KMS-11 (cell line): Measurements from ENCODE around the gene MALL.

Experiments used
- H2AFZ ChIP-seq: fragments of 200-600 bp; sonication (generic); 2 replicates; pipeline ENCODE4 v1.6.1; 2016; ENCODE audit warnings: antibody characterized with exemption, mixed run types, low read depth
- H3K27ac ChIP-seq: fragments of 200-600 bp; sonication (generic); 2 replicates; pipeline ENCODE4 v1.6.1; 2016; ENCODE audit warnings: mild to moderate bottlenecking, mixed run types
- H3K27me3 ChIP-seq: fragments of 200-600 bp; sonication (generic); 2 replicates; pipeline ENCODE4 v1.6.1; 2017; ENCODE audit warnings: mild to moderate bottlenecking, low read depth, mixed run types, moderate library complexity; ENCODE audit not compliant: insufficient read depth
- H3K36me3 ChIP-seq: fragments of 200-600 bp; sonication (generic); 2 replicates; pipeline ENCODE4 v1.6.1; 2017; ENCODE audit warnings: mild to moderate bottlenecking, mixed run types; ENCODE audit not compliant: insufficient read depth
- H3K4me1 ChIP-seq: fragments of 200-600 bp; sonication (generic); 2 replicates; pipeline ENCODE4 v1.6.1; 2016; ENCODE audit warnings: mild to moderate bottlenecking, low read depth, mixed run types; ENCODE audit not compliant: poor library complexity, severe bottlenecking
- H3K4me2 ChIP-seq: fragments of 200-600 bp; sonication (generic); 2 replicates; pipeline ENCODE4 v1.7.0; 2016; ENCODE audit warnings: mild to moderate bottlenecking, mixed run types
- H3K4me3 ChIP-seq: fragments of 200-600 bp; sonication (generic); IDR thresholded peaks from 2 replicates; pipeline ENCODE4 v1.6.1; 2017; ENCODE audit warnings: low read depth, low read length, mixed read lengths; ENCODE audit not compliant: insufficient read depth
- H3K79me2 ChIP-seq: fragments of 200-600 bp; sonication (generic); 2 replicates; pipeline ENCODE4 v1.6.1; 2016; ENCODE audit warnings: low read depth, mixed run types; ENCODE audit not compliant: insufficient read depth
- H3K9ac ChIP-seq: fragments of 200-600 bp; sonication (generic); 2 replicates; pipeline ENCODE4 v1.6.1; 2016; ENCODE audit warnings: mild to moderate bottlenecking, mixed run types
- H4K20me1 ChIP-seq: fragments of 200-600 bp; sonication (generic); 2 replicates; pipeline ENCODE4 v1.6.1; 2016; ENCODE audit warnings: mild to moderate bottlenecking, mixed run types; ENCODE audit not compliant: insufficient read depth
- CTCF ChIP-seq: fragments of 200-600 bp; sonication (generic); conservative IDR thresholded peaks from 2 replicates; pipeline ENCODE4 v1.6.1; 2017; ENCODE audit warnings: low read depth, mild to moderate bottlenecking, antibody characterized with exemption, low read length, moderate library complexity, mixed read lengths

MALL gene

GRCh38 chr2:110130757-110131156 lies 15.1 kb upstream of the MALL start:
- Histone ChIP-seq H3K4me2 (no peak overlapping the region), H3K27me3 (no peaks in the 10 kb centered on the region), H3K9ac (no peak overlapping the region), H2AFZ (no peak overlapping the region), H3K4me3 (no peak overlapping the region), H3K4me1 (no peaks in the 10 kb centered on the region), H3K79me2 (no peaks in the 10 kb centered on the region), H3K27ac (no peak overlapping the region), H3K36me3 (no peaks in the 10 kb centered on the region), H4K20me1 (no peaks in the 10 kb centered on the region)
- no peak for TF ChIP-seq CTCF

- TF ChIP-seq CTCF, result no peak
- Histone ChIP-seq H3K27ac (no peak overlapping the region), H2AFZ (no peak overlapping the region), H3K4me1 (no peaks in the 10 kb centered on the region), H4K20me1 (no peaks in the 10 kb centered on the region), H3K79me2 (no peaks in the 10 kb centered on the region), H3K9ac (no peak overlapping the region), H3K4me2 (no peak overlapping the region), H3K27me3 (no peaks in the 10 kb centered on the region), H3K4me3 (no peak overlapping the region), H3K36me3 (no peaks in the 10 kb centered on the region)
These were observed 11.3 kb upstream of the MALL start for GRCh38 chr2:110126906-110127305.

- Histone ChIP-seq H2AFZ (no peak overlapping the region), H3K36me3 (no peaks in the 10 kb centered on the region), H4K20me1 (no peaks in the 10 kb centered on the region), H3K79me2 (no peaks in the 10 kb centered on the region), H3K9ac (no peak overlapping the region), H3K4me3 (no peak overlapping the region), H3K27ac (no peak overlapping the region), H3K4me1 (no peaks in the 10 kb centered on the region), H3K27me3 (no peaks in the 10 kb centered on the region), H3K4me2 (no peak overlapping the region)
- TF ChIP-seq CTCF, result no peak
These were observed 10.6 kb upstream of the MALL start for GRCh38 chr2:110126086-110126773.

GRCh38 chr2:110124939-110125691 lies 9.5 kb upstream of the MALL start:
- no peak overlapping the region for H3K4me3 ChIP-seq
- no peaks in the 10 kb centered on the region for H3K4me1 ChIP-seq
- no peaks in the 10 kb centered on the region for H3K79me2 ChIP-seq
- no peak for TF ChIP-seq CTCF
- H4K20me1 ChIP-seq, result no peaks in the 10 kb centered on the region
- H3K27me3 ChIP-seq, result no peaks in the 10 kb centered on the region
- no peak overlapping the region for H3K4me2 ChIP-seq
- H2AFZ ChIP-seq, result no peak overlapping the region
- no peak overlapping the region for H3K9ac ChIP-seq
- H3K36me3 ChIP-seq, result no peaks in the 10 kb centered on the region
- H3K27ac ChIP-seq, result no peak overlapping the region
